ENCODE measurements around the gene PIP5K1B. TPM values are rescaled to one million over a fixed set of nuclear protein-coding genes. Genes with fewer than 3 reads are reported as not detected.

Gene PIP5K1B
- total RNA-seq, 1 experiment from 2014 or later, result 2.5 TPM

GRCh38 chr9:68925175-68925574 is 220.1 kb downstream of the PIP5K1B start:
- no peaks in the 10 kb centered on the region for H4K20me1 ChIP-seq (ENCODE audit: control insufficient read depth, insufficient read depth, insufficient read length)
- H3K4ac ChIP-seq (ENCODE audit: low read depth, low read length), result no peak overlapping the region
- no peak overlapping the region for H2BK5ac ChIP-seq (ENCODE audit: insufficient read length, low read length)
- no peak overlapping the region for H2BK15ac ChIP-seq (ENCODE audit: low read depth, low read length)
- Mint-ChIP-seq H3K36me3 (ENCODE audit: insufficient read depth in 1 of 3, low read depth in 3 of 3) (no peaks in the 10 kb centered on the region; a peak in 2 of 7 replicates), H3K4me1 (peaks cover 3 to 6% of the 10 kb centered on the region in 2 experiments; a peak in 2 of 4 replicates), H3K27me3 (ENCODE audit: low read depth) (no peaks in the 10 kb centered on the region), H3K27ac (no peak overlapping the region), H3K9me3 (no peaks in the 10 kb centered on the region), H3K4me3 (no peak overlapping the region)
- H3K4me1 ChIP-seq (ENCODE audit: insufficient read depth, low read length), result no peaks in the 10 kb centered on the region
- H2BK120ac ChIP-seq (ENCODE audit: low read depth, low read length, poor library complexity, severe bottlenecking), result no peak overlapping the region
- H3K4me2 ChIP-seq (ENCODE audit: insufficient read depth, insufficient read length, low read length), result no peak overlapping the region
- TF ChIP-seq, protein P1, sequence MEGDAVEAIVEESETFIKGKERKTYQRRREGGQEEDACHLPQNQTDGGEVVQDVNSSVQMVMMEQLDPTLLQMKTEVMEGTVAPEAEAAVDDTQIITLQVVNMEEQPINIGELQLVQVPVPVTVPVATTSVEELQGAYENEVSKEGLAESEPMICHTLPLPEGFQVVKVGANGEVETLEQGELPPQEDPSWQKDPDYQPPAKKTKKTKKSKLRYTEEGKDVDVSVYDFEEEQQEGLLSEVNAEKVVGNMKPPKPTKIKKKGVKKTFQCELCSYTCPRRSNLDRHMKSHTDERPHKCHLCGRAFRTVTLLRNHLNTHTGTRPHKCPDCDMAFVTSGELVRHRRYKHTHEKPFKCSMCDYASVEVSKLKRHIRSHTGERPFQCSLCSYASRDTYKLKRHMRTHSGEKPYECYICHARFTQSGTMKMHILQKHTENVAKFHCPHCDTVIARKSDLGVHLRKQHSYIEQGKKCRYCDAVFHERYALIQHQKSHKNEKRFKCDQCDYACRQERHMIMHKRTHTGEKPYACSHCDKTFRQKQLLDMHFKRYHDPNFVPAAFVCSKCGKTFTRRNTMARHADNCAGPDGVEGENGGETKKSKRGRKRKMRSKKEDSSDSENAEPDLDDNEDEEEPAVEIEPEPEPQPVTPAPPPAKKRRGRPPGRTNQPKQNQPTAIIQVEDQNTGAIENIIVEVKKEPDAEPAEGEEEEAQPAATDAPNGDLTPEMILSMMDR (conservative IDR thresholded peaks at IDR 0.05), result no peak
- no CpG with 5 or more reads among the region's 6 CpGs for WGBS (ENCODE audit: extremely low coverage, insufficient read length, low lambda C conversion rate)
- no peak overlapping the region for H2AK5ac ChIP-seq (ENCODE audit: insufficient read length, low read length)
- H4K91ac ChIP-seq (ENCODE audit: insufficient read length, low read depth, low read length), result no peak overlapping the region
- H3K79me2 ChIP-seq (ENCODE audit: insufficient read depth, low read length), result no peaks in the 10 kb centered on the region
- no peak overlapping the region for H3K18ac ChIP-seq (ENCODE audit: insufficient read length, low read depth, low read length)
- no peaks in the 10 kb centered on the region for H3K27me3 ChIP-seq (ENCODE audit: insufficient read depth, low read length)
- no peak overlapping the region for H3K14ac ChIP-seq (ENCODE audit: insufficient read depth, low read length)
- DNase-seq, result no peak
- H3K56ac ChIP-seq (ENCODE audit: insufficient read length, low read depth, low read length), result no peak overlapping the region
- no peak overlapping the region for H3K23ac ChIP-seq (ENCODE audit: insufficient read length, low read depth, low read length)
- no peaks in the 10 kb centered on the region for H3K9me3 ChIP-seq (ENCODE audit: control insufficient read depth, low read depth, low read length)
- no peaks in the 10 kb centered on the region for H3K23me2 ChIP-seq (ENCODE audit: insufficient read length, low read depth, low read length, poor library complexity, severe bottlenecking)
- H3T11ph ChIP-seq (ENCODE audit: low read length), result no peak overlapping the region
- H2BK20ac ChIP-seq (ENCODE audit: low read depth, low read length, poor library complexity, severe bottlenecking), result no peak overlapping the region
- H4K8ac ChIP-seq (replicated peaks; ENCODE audit: insufficient read length, low read depth, low read length), result no peak overlapping the region
- H2AFZ ChIP-seq (ENCODE audit: low read length), result no peak overlapping the region
- H2BK12ac ChIP-seq (ENCODE audit: insufficient read length, low read depth, low read length), result no peak overlapping the region
- H4K5ac ChIP-seq (ENCODE audit: insufficient read length, low read depth, low read length), result no peak overlapping the region
- no peaks in the 10 kb centered on the region for H3K79me1 ChIP-seq (ENCODE audit: insufficient read depth, low read depth, low read length, poor library complexity, severe bottlenecking)
- H3K27ac ChIP-seq (ENCODE audit: insufficient read length, low read depth, low read length), result no peak overlapping the region
- H3K9ac ChIP-seq (ENCODE audit: extremely low read depth, insufficient read length, low read length), result no peak overlapping the region
